Superior temporal gyrus (tissue), 1 donor: ENCODE measurements around the gene ACSS1.

ENCODE experiments used
- DNase-seq: peaks from one replicate; pipeline ENCODE4 v3.0.0-alpha.2; 2016; ENCODE audit errors: extremely low spot score

ACSS1 gene

GRCh38 chr20:24993337-24994185 lies 64.4 kb downstream of the ACSS1 start:
- peak; percentile 89 for DNase-seq

GRCh38 chr20:24992487-24993205 lies 65.3 kb downstream of the ACSS1 start, which contains the start of gene APMAP:
Gene APMAP (minus strand): TSS chr20:24992751. CDS start chr20:24992688, 63 bp downstream.
- DNase-seq, result peak; percentile 98

DNA sequence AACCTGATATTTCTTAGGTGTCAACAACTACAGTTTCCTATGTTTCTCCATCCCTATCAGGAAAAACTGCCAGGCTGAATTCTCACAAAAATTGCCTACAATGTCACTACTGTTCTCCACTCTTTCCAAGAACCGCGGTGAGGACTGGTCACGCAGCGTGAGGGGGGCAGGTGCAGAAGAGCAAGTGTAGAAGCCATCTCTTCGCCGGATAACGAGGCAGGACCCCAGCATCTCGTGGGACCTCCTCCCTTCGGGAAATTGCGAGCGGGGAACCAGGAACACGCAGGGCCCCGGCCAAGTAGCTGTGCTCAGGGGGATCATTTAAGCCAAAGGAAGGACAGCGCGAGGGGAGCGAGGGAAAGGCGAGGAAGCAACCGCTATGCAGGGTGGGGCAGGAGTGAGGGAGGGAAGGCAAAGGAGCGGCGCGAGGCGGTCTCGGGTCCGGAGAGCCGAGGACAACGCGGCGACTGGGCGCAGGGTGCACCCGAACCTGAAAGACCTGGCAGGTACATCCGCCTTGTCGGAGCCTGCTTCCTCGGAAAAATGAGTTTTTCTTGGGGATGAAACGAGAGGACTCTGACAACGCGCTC lies 65.9 kb downstream of the ACSS1 start:
- DNase-seq, result no peak

DNA sequence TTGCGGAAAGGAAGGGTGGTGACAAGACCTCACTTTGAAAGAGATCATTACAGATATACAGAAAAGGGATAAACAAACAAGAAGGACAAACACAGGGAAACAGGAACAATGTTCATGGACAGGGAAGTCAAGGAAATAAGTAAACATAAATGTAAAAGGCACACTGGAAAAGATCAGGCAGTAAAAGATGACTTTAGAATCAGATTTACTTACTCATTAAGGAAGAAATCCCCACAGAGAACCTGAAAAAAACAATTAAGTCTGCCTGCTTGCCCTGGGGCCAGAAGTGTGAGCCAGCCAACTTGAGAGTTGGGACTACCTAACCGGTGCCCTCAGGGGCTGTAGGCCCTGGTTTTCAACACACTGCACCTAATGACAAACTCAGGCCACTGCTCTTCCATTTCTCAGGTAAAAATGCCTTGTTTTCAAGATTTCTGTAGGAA lies 67.1 kb downstream of the ACSS1 start:
- DNase-seq, result no peak

GRCh38 chr20:24989162-24989561 lies 68.8 kb downstream of the ACSS1 start:
- DNase-seq, result no peak

DNA sequence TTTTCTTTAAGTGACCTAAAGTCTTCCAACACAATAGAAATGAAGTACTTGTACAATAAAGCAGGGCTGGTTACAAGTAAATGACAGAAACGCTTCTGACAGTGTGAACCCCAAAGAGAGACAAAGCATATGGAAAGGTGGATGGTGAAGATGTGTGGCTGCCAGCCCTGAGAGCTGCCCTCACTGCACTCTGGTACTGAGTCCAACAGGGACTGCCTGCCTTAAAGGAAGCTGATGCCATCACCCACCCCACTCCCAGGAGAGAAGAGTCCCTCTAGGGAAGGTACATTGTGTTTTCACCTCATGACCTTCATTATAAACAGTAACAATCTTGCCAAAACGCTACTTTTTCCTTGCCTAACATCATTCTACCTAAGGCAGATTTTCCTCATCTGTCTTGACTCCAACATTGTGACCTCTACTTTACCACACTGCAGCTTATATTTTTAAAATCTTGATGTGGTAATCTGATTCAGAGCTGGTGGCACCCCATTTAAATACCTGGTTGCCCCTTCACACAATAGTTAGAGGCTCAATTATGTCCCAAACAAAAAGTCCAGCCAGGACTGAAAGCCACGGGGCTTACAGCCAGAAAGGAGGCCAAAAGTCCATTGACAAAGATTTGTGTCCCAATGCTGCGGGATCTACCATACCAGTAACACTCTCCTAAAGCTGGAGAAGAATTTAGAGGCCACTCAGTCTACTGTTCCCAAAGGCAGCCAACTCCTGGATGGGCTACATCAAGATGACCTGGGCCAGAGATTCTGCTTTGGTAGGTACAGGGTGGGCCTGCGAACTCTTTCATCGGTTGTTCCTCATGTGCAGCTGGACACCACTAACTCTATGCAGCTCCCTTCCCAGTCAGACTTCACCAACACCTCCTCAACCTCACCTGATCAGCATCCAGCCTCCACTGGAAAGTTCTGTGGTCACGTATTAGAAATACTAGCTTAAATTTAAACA lies 69.8 kb downstream of the ACSS1 start:
- DNase-seq, result no peak

DNA sequence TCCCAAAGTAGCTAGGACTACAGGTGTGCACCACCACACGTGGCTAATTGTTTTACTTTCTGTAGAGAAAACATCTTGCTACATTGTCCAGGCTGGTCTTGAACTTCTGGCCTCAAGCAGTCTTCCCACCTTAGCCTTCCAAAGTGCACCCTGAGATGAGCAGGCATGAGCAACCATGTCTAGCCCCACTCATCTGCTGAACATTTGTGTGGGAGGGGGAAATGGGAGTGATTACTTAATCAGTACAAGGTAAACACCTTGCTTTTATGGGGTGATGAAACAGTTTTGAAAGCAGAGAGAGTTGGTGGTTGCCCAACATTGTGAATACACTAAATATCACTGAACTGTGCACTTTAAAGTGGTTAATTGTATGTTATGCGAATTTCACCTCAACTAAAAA lies 70.7 kb downstream of the ACSS1 start:
- no peak for DNase-seq

DNA sequence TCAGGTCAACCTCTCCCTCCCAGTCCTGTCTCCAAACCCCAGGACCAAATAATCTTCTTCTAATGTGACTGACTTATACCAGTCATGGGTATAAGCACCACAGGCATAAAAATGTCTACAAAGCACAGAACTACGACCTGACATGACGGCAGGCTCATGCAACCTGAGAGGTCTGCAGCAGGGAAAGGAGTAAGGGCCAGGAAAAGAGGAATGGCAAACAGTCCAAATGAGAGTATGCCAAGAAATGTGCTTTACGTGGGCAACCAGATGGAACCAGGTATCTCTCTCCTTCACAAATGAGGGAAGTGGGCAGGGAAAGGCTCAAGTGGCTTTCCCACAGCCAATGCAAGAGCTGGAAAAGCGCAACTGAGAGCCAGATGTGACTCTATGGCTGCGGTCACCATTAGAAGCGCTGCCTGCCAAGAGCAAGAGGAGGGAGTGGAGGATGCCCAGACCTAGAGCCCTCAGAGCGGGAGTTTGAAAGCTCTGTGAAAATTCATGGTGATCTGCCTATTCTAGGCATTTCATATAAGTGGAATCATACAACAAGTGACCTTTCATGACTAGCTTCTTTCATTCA lies 71.4 kb downstream of the ACSS1 start:
- DNase-seq, result no peak

- DNase-seq, result no peak
These were observed 72.1 kb downstream of the ACSS1 start for GRCh38 chr20:24985802-24986201.

GRCh38 chr20:24984961-24985640 lies 72.8 kb downstream of the ACSS1 start:
- DNase-seq, result no peak

DNA sequence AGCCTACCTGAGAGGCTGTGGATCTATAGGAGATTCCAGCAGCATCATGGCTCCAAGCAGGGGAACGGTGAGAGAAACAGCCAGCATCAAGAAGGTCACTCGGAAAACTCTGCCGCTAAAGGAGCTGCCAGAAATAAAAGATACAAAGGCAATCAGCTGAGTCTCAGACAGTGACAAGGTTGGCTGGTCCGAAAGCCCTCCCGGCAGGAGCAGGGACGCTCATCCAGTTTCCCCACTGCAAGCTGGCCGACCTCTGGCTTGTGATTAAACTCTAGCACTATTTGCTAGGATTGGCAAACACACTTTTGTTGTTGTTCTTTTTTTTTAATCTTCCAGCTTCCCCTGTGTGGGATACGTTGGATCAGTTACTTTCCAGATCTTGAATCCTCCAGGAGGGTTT lies 74.0 kb downstream of the ACSS1 start:
- DNase-seq, result no peak

- DNase-seq, result no peak
These were observed 76.1 kb downstream of the ACSS1 start for GRCh38 chr20:24981790-24982189.

DNA sequence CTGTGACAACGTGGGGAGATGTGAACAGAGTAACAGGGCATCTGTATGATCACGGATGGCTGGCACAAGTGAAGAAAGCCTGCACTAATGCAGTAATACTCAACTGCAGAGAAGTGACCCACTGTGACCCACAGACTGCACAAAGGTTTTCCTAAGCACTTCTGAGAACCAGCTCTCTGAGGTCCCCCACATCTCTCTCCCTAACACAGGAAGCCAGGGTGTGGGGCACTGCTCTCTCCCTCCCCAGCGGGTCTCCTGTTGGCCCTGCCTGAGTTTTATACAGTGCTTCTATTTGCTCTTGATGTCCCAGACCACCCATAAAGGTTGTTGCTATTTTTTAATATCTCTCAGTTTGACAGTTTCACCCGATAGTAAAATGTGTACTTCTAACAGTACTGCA lies 76.7 kb downstream of the ACSS1 start:
- DNase-seq, result peak; percentile 4

DNA sequence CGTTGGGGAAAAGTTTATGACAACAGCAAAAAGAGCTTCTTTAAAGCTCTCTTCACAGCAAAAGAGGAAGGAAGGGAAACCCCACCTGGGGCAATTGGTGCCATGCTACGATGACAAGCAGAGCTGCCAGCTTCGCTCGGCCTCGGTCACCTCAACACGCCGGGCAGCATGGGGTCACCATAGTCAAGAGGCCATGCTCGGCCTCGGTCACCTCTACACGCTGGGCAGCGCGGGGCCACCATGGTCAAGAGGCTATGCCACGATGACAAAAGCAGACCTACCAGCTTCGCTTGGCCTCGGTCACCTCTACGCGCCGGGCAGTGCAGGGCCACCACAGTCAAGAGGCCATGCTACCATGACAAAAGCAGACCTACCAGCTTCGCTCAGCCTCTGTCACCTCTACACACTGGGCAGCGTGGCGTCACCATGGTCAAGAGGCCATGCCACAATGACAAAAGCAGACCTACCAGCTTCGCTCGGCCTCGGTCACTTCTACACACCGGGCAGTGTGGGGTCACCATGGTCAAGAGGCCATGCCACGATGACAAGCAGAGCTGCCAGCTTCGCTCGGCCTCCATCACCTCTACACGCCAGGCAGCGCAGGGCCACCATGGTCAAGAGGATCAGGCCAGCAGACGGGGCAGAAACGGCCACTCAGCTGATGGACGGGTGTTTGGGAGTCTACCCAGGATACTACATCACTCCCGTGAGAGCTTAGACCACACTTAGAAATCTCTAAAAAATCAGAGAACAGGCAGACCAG lies 77.5 kb downstream of the ACSS1 start:
- no peak for DNase-seq

DNA sequence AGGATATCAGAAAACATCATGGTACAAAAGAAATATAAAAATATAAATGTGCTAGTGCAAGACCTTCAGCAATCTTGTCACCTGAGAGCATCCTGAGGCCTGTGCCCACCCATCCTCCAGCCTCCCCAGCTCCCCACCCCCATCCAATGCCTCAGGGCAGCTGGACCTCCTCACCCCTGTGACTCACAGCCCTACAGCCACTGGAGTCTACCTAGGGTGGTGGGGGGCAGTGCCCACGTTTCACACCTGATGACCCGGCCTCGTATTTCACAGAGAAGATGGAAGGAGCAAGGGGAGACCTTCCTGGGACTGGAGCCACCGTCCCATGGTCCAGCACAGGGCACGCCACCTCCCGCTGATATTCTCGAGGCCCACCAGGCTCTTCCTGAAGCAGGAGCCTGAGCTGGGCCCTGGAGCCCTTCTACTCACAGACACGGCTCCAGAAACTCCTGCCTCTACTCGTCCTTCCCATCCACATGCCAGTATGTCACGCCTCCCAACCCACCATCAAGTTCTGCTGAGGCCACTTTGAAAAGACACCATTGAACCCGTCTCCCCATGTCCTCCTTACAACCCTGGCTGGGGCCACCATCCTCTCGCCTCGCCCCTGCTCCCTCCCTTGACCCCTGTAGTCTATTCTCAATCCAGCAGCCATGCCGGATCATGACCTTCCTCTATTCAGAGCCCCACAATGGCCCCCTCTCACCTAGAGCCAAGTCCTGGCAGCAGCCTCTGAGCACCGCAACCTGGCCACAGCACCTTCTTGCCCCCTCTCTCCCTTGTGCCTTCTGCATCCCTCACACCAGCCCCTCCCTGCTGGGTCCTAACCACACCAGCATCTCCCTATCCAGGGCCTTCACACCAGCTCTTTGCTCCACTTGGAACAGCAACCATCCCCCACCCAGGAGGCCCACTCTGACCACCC lies 78.6 kb downstream of the ACSS1 start:
- peak; percentile 4 for DNase-seq

DNA sequence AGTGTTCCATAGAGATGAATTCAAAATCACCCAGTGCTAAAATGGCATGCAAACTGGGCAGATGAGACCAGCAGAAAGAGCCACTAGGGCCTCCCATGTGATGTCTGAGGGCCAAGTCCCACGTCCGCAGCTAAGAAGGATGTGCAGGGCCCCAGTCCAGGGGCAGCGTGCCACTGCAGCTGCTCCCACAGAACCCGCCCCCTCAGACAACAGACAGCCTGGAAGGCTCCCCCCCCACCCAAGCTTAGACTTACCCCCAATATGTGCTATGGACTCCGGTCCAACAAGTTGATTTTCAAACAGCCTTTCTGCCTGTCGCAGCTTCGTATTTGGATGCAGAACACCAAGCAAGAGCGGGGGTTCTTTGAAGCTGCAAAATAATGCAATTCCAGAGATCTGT lies 79.4 kb downstream of the ACSS1 start:
- peak; percentile 84 for DNase-seq

GRCh38 chr20:24977797-24978196 lies 80.1 kb downstream of the ACSS1 start:
- DNase-seq, result no peak

DNA sequence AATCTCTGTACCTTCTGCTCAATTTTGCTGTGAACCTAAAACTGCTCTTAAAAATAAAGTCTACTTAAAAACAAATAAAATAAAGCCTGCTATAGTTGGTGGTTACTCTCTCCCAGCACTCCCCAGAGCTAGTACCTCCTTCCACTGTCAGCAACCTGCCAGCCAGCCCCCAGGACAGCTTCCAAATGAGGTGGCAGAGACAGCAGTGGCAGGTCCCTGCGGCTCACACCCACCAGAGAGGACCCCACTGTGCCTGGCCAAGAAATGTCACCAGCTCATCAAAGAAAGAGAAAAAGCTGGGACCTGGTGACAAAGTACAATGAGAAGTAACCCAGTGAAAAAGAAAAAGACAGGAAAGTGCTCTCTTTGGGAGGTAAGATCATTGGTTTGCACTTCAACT lies 80.6 kb downstream of the ACSS1 start:
- DNase-seq, result no peak

DNA sequence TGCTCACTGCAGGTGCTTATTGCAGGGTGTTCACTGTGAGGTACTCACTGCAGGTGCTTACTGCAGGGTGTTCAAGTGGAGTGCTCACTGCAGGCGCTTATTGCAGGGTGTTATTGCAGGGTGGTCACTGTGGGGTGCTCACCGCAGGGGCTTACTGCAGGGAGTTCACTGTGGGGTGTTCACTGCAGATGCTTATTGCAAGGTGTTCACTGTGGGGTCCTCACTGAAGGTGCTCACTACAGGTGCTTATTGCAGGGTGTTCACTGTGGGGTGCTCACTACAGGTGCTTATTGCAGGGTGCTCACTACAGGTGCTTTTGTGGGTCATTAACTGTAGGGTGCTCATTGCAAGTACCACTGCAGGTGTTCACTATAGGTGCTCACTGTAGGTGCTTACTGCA lies 85.6 kb downstream of the ACSS1 start:
- no peak for DNase-seq
